GM10248 (cell line): Measurements from ENCODE around the gene CDK4.

ENCODE experiments used
- CTCF ChIA-PET: fragments of 300-600 bp; sonication (Branson Sonifier 250); formaldehyde crosslinking; extraction: SDS; loops from one replicate; lab custom pipeline; 2021; ENCODE audit warnings: antibody characterized with exemption; lab: Yijun Ruan, JAX
- POLR2A ChIA-PET: fragments of 350-650 bp; sonication (Branson Sonifier 250); formaldehyde crosslinking; extraction: SDS; loops from one replicate; lab custom pipeline; 2020; ENCODE audit warnings: antibody characterized with exemption; lab: Yijun Ruan, JAX
- DNase-seq: peaks from one replicate; pipeline ENCODE4 v3.0.0; 2012; ENCODE audit errors: extremely low spot score
- CTCF ChIP-seq: IDR thresholded peaks from 2 replicates; pipeline ENCODE4 v1.5.1; 2012; ENCODE audit warnings: mild to moderate bottlenecking, low read depth; ENCODE audit errors: extremely low read depth, missing control alignments, control extremely low read depth

CDK4 gene

GRCh38 chr12:57700317-57700716, 51.8 kb downstream of the CDK4 start:
- POLR2A ChIA-PET, result no interaction called here

GRCh38 chr12:57698414-57698813, 53.7 kb downstream of the CDK4 start:
- ChIA-PET CTCF (no interaction called here), POLR2A (no interaction called here)
- no peak for TF ChIP-seq CTCF
- DNase-seq, result no peak

More at GRCh38 chr12:57700317-57700716, 51.8 kb downstream of the CDK4 start:
- DNase-seq, result no peak
- CTCF ChIA-PET, result interaction anchor here (1.3 to 1.6 kb wide), 2 partner anchors 8 to 25 kb away, joined by 3 read pairs; no protein-coding TSS in a partner anchor
- no peak for TF ChIP-seq CTCF
